SK-N-SH (cell line): Measurements from ENCODE around the gene EDN3. TPM values are rescaled to one million over a fixed set of nuclear protein-coding genes. Genes with fewer than 3 reads are reported as not detected.

ENCODE experiments used
- CTCF ChIA-PET: fragments of 300-600, 350-600 bp; formaldehyde crosslinking; extraction: SDS; loops from one replicate; lab custom pipeline; 2021; lab: Yijun Ruan, JAX
- POLR2A ChIA-PET: fragments of 350-600 bp; sonication (Branson Sonifier 250); formaldehyde crosslinking; extraction: SDS; loops from one replicate; lab custom pipeline; 2020; ENCODE audit warnings: antibody characterized with exemption, inconsistent platforms; lab: Yijun Ruan, JAX
- DNase-seq: peaks from one replicate; pipeline ENCODE4 v3.0.0; 2012
- H2AFZ ChIP-seq: fragments of 200-600 bp; sonication (generic); 2 replicates; pipeline ENCODE4 v1.8.1; 2016; ENCODE audit warnings: antibody characterized with exemption, mild to moderate bottlenecking, low read depth
- H3F3A ChIP-seq: fragments of 200-600 bp; sonication (generic); replicated peaks from 2 replicates; pipeline ENCODE3; 2016; ENCODE audit warnings: antibody characterized with exemption, mild to moderate bottlenecking; ENCODE audit not compliant: insufficient read depth
- H3K27ac ChIP-seq, 2 experiments: fragments of 200-500 bp in 1 of 2; fragments of 200-600 bp in 1 of 2; sonication (Bioruptor generic) in 1 of 2; sonication (generic), shearing (Covaris generic) in 1 of 2; 2 replicates each; pipeline versions ENCODE4 v1.5.1 to v1.6.1; 2014 to 2016; ENCODE audit warnings: low read depth in 2 of 2, inconsistent platforms in 1 of 2, low read length in 1 of 2, mild to moderate bottlenecking in 1 of 2, mixed read lengths in 1 of 2
- H3K27me3 ChIP-seq: fragments of 200-600 bp; sonication (generic), shearing (Covaris generic); 2 replicates; pipeline ENCODE4 v1.6.1; 2016; ENCODE audit warnings: mixed run types; ENCODE audit not compliant: insufficient read depth
- H3K36me3 ChIP-seq, 2 experiments: fragments of 200-500 bp in 1 of 2; fragments of 200-600 bp in 1 of 2; sonication (Bioruptor generic) in 1 of 2; sonication (generic) in 1 of 2; replicated peaks in 1 of 2; 2 replicates each; pipeline versions ENCODE3 to v1.5.1; 2014 to 2016; ENCODE audit warnings: low read length in 1 of 2, mild to moderate bottlenecking in 1 of 2; ENCODE audit not compliant: insufficient read depth in 2 of 2, control insufficient read depth in 1 of 2
- H3K4me1 ChIP-seq, 2 experiments: fragments of 200-500 bp in 1 of 2; fragments of 200-600 bp in 1 of 2; sonication (Bioruptor generic) in 1 of 2; sonication (generic), shearing (Covaris generic) in 1 of 2; 2 replicates each; pipeline versions ENCODE4 v1.5.1 to v1.6.1; 2014 to 2016; ENCODE audit warnings: low read depth in 1 of 2, low read length in 1 of 2, mixed run types in 1 of 2; ENCODE audit not compliant: insufficient read depth in 2 of 2, control insufficient read depth in 1 of 2
- H3K4me2 ChIP-seq: fragments of 200-600 bp; sonication (generic), shearing (Covaris generic); 2 replicates; pipeline ENCODE4 v1.6.1; 2017; ENCODE audit warnings: mixed run types
- H3K4me3 ChIP-seq, 2 experiments: fragments of 200-500 bp in 1 of 2; fragments of 200-600 bp in 1 of 2; sonication (Bioruptor generic) in 1 of 2; sonication (generic), shearing (Covaris generic) in 1 of 2; 2 replicates each; pipeline versions ENCODE4 v1.5.1 to v1.8.1; 2014 to 2016; ENCODE audit warnings: low read depth in 2 of 2, inconsistent platforms in 1 of 2, low read length in 1 of 2, mild to moderate bottlenecking in 1 of 2, mixed read lengths in 1 of 2, moderate library complexity in 1 of 2
- H3K79me2 ChIP-seq: fragments of 200-600 bp; sonication (generic); 2 replicates; pipeline ENCODE4 v1.8.1; 2017; ENCODE audit warnings: mild to moderate bottlenecking; ENCODE audit not compliant: insufficient read depth
- H3K9ac ChIP-seq: fragments of 200-600 bp; sonication (generic); 2 replicates; pipeline ENCODE4 v1.6.1; 2017; ENCODE audit warnings: mixed run types
- H3K9me2 ChIP-seq: fragments of 200-600 bp; sonication (generic); 2 replicates; pipeline ENCODE4 v1.6.1; 2017; ENCODE audit warnings: mixed run types
- H3K9me3 ChIP-seq: fragments of 200-600 bp; sonication (generic); 2 replicates; pipeline ENCODE4 v1.6.1; 2017; ENCODE audit warnings: mixed run types, mild to moderate bottlenecking, moderate library complexity
- H4K20me1 ChIP-seq: fragments of 200-600 bp; sonication (generic); 2 replicates; pipeline ENCODE4 v1.6.1; 2017; ENCODE audit warnings: mild to moderate bottlenecking, mixed run types; ENCODE audit not compliant: insufficient read depth
- CTCF ChIP-seq: fragments of 200-600 bp; sonication (generic); IDR thresholded peaks from 2 replicates; pipeline ENCODE4 v1.6.1; 2017; ENCODE audit warnings: antibody characterized with exemption, mild to moderate bottlenecking, moderate library complexity
- ELF1 ChIP-seq: IDR thresholded peaks from 2 replicates; pipeline ENCODE4 v1.4.0; 2012
- FOSL2 ChIP-seq: IDR thresholded peaks from 2 replicates; pipeline ENCODE4 v1.4.0; 2012; ENCODE audit warnings: low read depth, mild to moderate bottlenecking, moderate library complexity, borderline replicate concordance
- FOXM1 ChIP-seq: IDR thresholded peaks from 2 replicates; pipeline ENCODE4 v1.4.0; 2012; ENCODE audit warnings: low read depth, mild to moderate bottlenecking
- GATA2 ChIP-seq: sonication (generic); formaldehyde crosslinking; IDR thresholded peaks from 2 replicates; pipeline ENCODE4 v1.5.0; 2020; ENCODE audit warnings: mild to moderate bottlenecking, missing genetic modification reagents
- JUND ChIP-seq: IDR thresholded peaks from 2 replicates; pipeline ENCODE4 v1.4.0; 2012
- MXI1 ChIP-seq: IDR thresholded peaks from 2 replicates; pipeline ENCODE4 v1.6.1; 2012; ENCODE audit warnings: mild to moderate bottlenecking, low read depth, low read length, improper control_type of control experiment
- SIN3A ChIP-seq: IDR thresholded peaks from 2 replicates; pipeline ENCODE4 v1.6.1; 2012; ENCODE audit warnings: low read depth, mild to moderate bottlenecking, low read length, moderate library complexity, borderline replicate concordance
- SMC3 ChIP-seq: IDR thresholded peaks from 2 replicates; pipeline ENCODE4 v1.6.1; 2012; ENCODE audit warnings: low read depth, low read length, improper control_type of control experiment
- TAF1 ChIP-seq: IDR thresholded peaks from 2 replicates; pipeline ENCODE4 v1.6.1; 2012; ENCODE audit warnings: low read depth, mild to moderate bottlenecking, low read length, moderate library complexity, borderline replicate concordance
- TCF12 ChIP-seq: IDR thresholded peaks from 2 replicates; pipeline ENCODE4 v1.4.0; 2012
- TEAD4 ChIP-seq: IDR thresholded peaks from 2 replicates; pipeline ENCODE4 v1.4.0; 2012; ENCODE audit warnings: mild to moderate bottlenecking, borderline replicate concordance; ENCODE audit not compliant: insufficient read depth
- USF1 ChIP-seq: IDR thresholded peaks from 2 replicates; pipeline ENCODE4 v1.4.0; 2012; ENCODE audit warnings: low read depth, borderline replicate concordance
- YY1 ChIP-seq: IDR thresholded peaks from 2 replicates; pipeline ENCODE4 v1.4.0; 2012; ENCODE audit warnings: low read depth, mild to moderate bottlenecking
- WGBS: methylation state at CpG from one replicate; pipeline ENCODE4 v1.1.6; 2017; ENCODE audit warnings: low lambda C conversion rate; 5-methylcytosine and 5-hydroxymethylcytosine counted together
- polyA plus RNA-seq, 3 experiments: library from polyadenylated mRNA; depleted of rRNA; stranded (reverse); fragments of >200 nt; gene quantifications; 2 replicates each; pipeline ENCODE4 v1.2.3, GENCODE V29; 2012

The EDN3 gene
- polyA plus RNA-seq, 1 of the 3 experiments (the other 2 are of a cell fraction) = 0.02 TPM

- WGBS = 43% methylated on average over 2 of the region's 2 CpGs
- Histone ChIP-seq H3K27ac (no peak overlapping the region), H3K9me3 (no peaks in the 10 kb centered on the region), H3K4me3 (no peak overlapping the region), H4K20me1 (no peaks in the 10 kb centered on the region), H3K4me1 (no peaks in the 10 kb centered on the region; a peak in 1 of 4 replicates), H3K9ac (no peak overlapping the region), H3K9me2 (no peaks in the 10 kb centered on the region), H3K79me2 (no peaks in the 10 kb centered on the region), H2AFZ (no peak overlapping the region), H3K4me2 (no peak overlapping the region), H3K36me3 (no peaks in the 10 kb centered on the region), H3K27me3 (no peaks in the 10 kb centered on the region), H3F3A (no peaks in the 10 kb centered on the region)
- POLR2A ChIA-PET = no interaction called here
- TF ChIP-seq TEAD4 (no peak), FOXM1 (no peak), MXI1 (no peak), JUND (no peak), YY1 (no peak), TCF12 (no peak), SIN3A (no peak), USF1 (no peak), FOSL2 (no peak)
- DNase-seq = no peak
- CTCF ChIA-PET = no interaction called here
These were observed 45.6 kb downstream of the EDN3 start for GRCh38 chr20:59346061-59346460.

GRCh38 chr20:59349277-59349676, 48.9 kb downstream of the EDN3 start:
- Histone ChIP-seq H3K4me1 (no peaks in the 10 kb centered on the region), H3K79me2 (no peaks in the 10 kb centered on the region), H3K9me2 (no peaks in the 10 kb centered on the region), H3K9me3 (no peaks in the 10 kb centered on the region), H3K4me3 (no peak overlapping the region), H4K20me1 (no peaks in the 10 kb centered on the region), H3K27me3 (no peaks in the 10 kb centered on the region), H3K9ac (no peak overlapping the region), H3K4me2 (no peak overlapping the region), H2AFZ (no peak overlapping the region), H3K27ac (no peak overlapping the region), H3F3A (no peaks in the 10 kb centered on the region), H3K36me3 (no peaks in the 10 kb centered on the region)
- ChIA-PET POLR2A (no interaction called here), CTCF (no interaction called here)
- no peak for DNase-seq
- no peak for TF ChIP-seq CTCF
- TF ChIP-seq FOSL2 = no peak
- TF ChIP-seq SMC3 = no peak
- TF ChIP-seq GATA2 (CRISPR knock-in tag) = no peak
- no peak for TF ChIP-seq TAF1
- TF ChIP-seq ELF1 = no peak
- no peak for TF ChIP-seq FOXM1
- 45% methylated on average over 1 of the region's 1 CpG for WGBS
